BLaER1 treated with 17β-estradiol and CSF1 and Interleukin-3, amounts not matched to agents 10 nM and 100 nM (cell line): ENCODE results near the gene NT5C3A.
A peak's percentile ranks its signal among the peaks of the same experiment; 100 is the strongest.

Experiments used
- H3K27ac ChIP-seq, 11 experiments: shearing (Covaris generic); formaldehyde crosslinking; 2 replicates each; pipeline ENCODE4 v1.8.1; 2022
- H3K27me3 ChIP-seq, 11 experiments: shearing (Covaris generic); formaldehyde crosslinking; 2 replicates each; pipeline ENCODE4 v1.8.1; 2022
- H3K36me3 ChIP-seq, 11 experiments: shearing (Covaris generic); formaldehyde crosslinking; 2 replicates each; pipeline ENCODE4 v1.8.1; 2022
- H3K4me1 ChIP-seq, 10 experiments: shearing (Covaris generic); formaldehyde crosslinking; 2 replicates each; pipeline ENCODE4 v1.8.1; 2022
- H3K4me2 ChIP-seq, 11 experiments: shearing (Covaris generic); formaldehyde crosslinking; 2 replicates each; pipeline ENCODE4 v1.8.1; 2022
- H3K4me3 ChIP-seq, 10 experiments: shearing (Covaris generic); formaldehyde crosslinking; 2 replicates each; pipeline ENCODE4 v1.8.1; 2022
- H3K9ac ChIP-seq, 11 experiments: shearing (Covaris generic); formaldehyde crosslinking; 2 replicates each; pipeline ENCODE4 v1.8.1; 2022
- H3K9me3 ChIP-seq, 11 experiments: shearing (Covaris generic); formaldehyde crosslinking; replicated peaks in 1 of 11; 2 replicates each; pipeline ENCODE4 v1.8.1; 2022
- H4K20me1 ChIP-seq, 11 experiments: shearing (Covaris generic); formaldehyde crosslinking; 2 replicates each; pipeline ENCODE4 v1.8.1; 2022
- Cebpa-rat ChIP-seq, 11 experiments: shearing (Covaris generic); IDR thresholded peaks; 2 replicates each; pipeline ENCODE4 v1.8.1; 2022

The NT5C3A gene

DNA sequence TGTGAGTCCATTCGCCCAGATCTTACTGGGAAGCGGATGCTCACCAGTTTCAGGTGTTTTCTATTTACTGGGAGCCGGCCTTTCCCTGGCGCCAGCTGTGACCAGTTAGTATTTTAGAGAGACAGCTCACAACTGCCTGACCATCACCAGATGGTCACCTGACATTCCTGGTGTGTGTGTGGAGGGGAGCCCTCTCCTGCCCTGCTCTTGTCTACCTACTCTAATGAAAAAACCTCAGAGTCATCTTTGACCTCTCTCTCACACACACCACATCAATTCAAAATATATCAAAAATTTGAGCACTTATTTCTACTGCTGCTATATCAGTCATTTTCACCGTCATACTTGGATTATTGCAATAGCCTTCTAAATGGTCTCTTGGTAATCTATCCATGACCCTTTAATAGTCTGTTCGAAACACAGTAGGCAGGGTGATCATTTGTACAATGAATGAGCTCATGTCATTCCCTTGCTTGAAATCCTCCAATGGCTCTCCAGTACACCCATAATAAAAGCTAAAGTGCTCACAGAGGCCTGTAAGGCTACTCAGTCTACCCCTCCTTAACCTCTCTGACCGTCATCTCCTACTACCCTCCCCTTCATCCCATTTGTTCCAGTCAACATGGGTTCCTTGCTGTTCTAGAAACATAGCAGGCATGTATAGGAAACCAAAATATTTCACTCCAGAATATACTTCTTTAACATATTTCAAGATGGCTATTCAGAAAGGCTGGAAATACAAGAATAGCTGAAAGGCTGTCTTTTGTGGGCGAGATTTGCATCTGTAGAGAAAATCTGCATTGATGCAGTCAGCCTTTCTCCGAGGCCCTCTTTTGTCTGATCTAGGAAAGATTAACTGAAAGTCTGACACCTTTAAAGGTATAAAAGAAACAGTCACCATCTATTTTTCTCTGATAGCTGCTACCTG, 17.5 kb upstream of the NT5C3A start:
- 0 out of 22 replicates have a peak, but pooled peaks cover 0 to under 1% (median 0%) of the 10 kb centered on the region in 11 experiments for H3K9me3 ChIP-seq
- H3K27me3 ChIP-seq = no peaks in the 10 kb centered on the region
- H4K20me1 ChIP-seq = no peaks in the 10 kb centered on the region
- peaks cover 0 to 12% (median 9%) of the 10 kb centered on the region in 10 experiments; a peak in 9 of 20 replicates for H3K4me1 ChIP-seq
- no peak overlapping the region for H3K4me2 ChIP-seq
- H3K27ac ChIP-seq = no peak overlapping the region
- H3K4me3 ChIP-seq = no peak overlapping the region
- no peaks in the 10 kb centered on the region for H3K36me3 ChIP-seq
- H3K9ac ChIP-seq = no peak overlapping the region
- no peak for TF ChIP-seq Cebpa-rat (IDR thresholded peaks at IDR 0.05)

- Histone ChIP-seq H3K36me3 (no peaks in the 10 kb centered on the region), H3K4me2 (no peak overlapping the region), H3K4me3 (no peak overlapping the region), H3K9ac (no peak overlapping the region), H3K27me3 (no peaks in the 10 kb centered on the region), H3K4me1 (peaks cover 0 to 12% (median 9%) of the 10 kb centered on the region in 10 experiments; a peak in 9 of 20 replicates), H3K27ac (no peak overlapping the region), H3K9me3 (no peaks in the 10 kb centered on the region), H4K20me1 (no peaks in the 10 kb centered on the region)
- no peak for TF ChIP-seq Cebpa-rat (IDR thresholded peaks at IDR 0.05)
These were observed 16.5 kb upstream of the NT5C3A start for GRCh38 chr7:33079096-33079495.

- H3K4me3 ChIP-seq = no peak overlapping the region
- peak overlapping the region in 6 of 11 experiments; percentile 6 to 38 (median 24); a peak in 8 of 22 replicates for H3K4me2 ChIP-seq
- TF ChIP-seq Cebpa-rat (IDR thresholded peaks at IDR 0.05) = no peak
- no peaks in the 10 kb centered on the region for H3K27me3 ChIP-seq
- no peaks in the 10 kb centered on the region for H4K20me1 ChIP-seq
- H3K9ac ChIP-seq = no peak overlapping the region
- no peak overlapping the region for H3K27ac ChIP-seq
- H3K9me3 ChIP-seq = peaks cover 6 to 16% (median 9%) of the 10 kb centered on the region in 11 experiments; a peak in 19 of 22 replicates
- peaks cover 0 to 12% (median 9%) of the 10 kb centered on the region in 10 experiments; a peak in 9 of 20 replicates for H3K4me1 ChIP-seq
- no peaks in the 10 kb centered on the region for H3K36me3 ChIP-seq
These were observed 14.2 kb upstream of the NT5C3A start for GRCh38 chr7:33076737-33077136.

DNA sequence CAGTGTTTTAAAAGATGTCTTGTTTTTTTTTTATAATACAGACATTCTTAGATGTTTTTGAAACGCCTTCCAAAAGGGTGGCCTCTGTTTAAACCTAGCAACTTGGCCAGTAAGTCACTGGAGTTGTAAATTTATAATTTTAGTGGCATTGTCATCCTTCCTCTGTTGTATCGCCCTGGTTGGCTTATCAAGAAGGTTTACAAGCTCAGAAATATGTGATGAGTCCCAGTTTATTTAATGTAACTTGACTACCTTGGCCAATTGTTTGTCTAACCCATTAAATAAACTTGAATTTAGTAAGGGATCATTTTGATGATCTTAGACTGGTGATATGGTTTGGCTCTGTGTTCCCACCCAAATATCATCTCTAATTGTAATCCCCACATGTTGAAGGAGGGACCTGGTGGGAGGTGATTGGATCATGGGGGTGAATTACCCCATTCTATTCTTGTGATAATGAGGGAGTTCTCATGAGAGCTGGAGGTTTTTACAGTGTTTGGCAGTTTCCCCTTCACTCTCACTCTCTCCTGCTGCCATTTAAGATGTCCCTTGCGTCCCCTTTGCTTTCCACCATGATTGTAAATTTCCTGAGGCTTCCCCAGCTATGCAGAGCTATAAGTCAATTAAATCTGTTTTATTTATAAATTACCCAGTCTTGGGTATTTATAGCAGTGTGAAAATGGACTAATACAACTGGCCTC, 13.4 kb upstream of the NT5C3A start:
- H3K27ac ChIP-seq = no peak overlapping the region
- H3K36me3 ChIP-seq = no peaks in the 10 kb centered on the region
- H3K4me3 ChIP-seq = no peak overlapping the region
- peaks cover 0 to 12% (median 9%) of the 10 kb centered on the region in 10 experiments; a peak in 9 of 20 replicates for H3K4me1 ChIP-seq
- no peak overlapping the region for H3K4me2 ChIP-seq
- no peak overlapping the region for H3K9ac ChIP-seq
- H3K9me3 ChIP-seq = peaks cover 14 to 24% (median 17%) of the 10 kb centered on the region in 11 experiments
- no peaks in the 10 kb centered on the region for H4K20me1 ChIP-seq
- H3K27me3 ChIP-seq = no peaks in the 10 kb centered on the region
- no peak for TF ChIP-seq Cebpa-rat (IDR thresholded peaks at IDR 0.05)

DNA sequence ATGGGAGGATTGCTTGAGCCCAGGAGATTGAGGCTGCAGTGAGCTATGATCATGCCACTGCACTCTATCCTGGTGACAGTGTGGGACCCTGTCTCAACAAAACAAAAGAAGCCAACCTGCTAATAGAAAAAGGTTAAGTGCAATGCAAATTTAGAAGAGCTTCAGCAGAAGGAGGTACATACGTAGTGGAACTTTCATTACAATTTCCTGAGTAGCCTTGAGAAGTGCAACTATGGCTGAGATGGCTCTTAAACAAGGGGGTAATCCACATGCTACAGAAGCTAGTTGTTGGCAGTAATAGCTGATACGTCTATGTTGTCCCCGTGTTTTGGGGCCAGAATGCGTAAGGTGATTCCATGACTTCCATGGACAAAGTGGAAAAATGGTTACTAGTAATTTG, 10.7 kb upstream of the NT5C3A start:
- H3K9ac ChIP-seq = no peak overlapping the region
- peaks cover 0 to 12% (median 9%) of the 10 kb centered on the region in 10 experiments; a peak in 9 of 20 replicates for H3K4me1 ChIP-seq
- no peak overlapping the region for H3K4me2 ChIP-seq
- TF ChIP-seq Cebpa-rat (IDR thresholded peaks at IDR 0.05) = no peak
- peaks cover 0 to 9% (median 0%) of the 10 kb centered on the region in 11 experiments; a peak in 2 of 22 replicates for H3K36me3 ChIP-seq
- H3K27ac ChIP-seq = no peak overlapping the region
- no peaks in the 10 kb centered on the region for H4K20me1 ChIP-seq
- H3K27me3 ChIP-seq = no peaks in the 10 kb centered on the region
- peaks cover 37 to 50% (median 42%) of the 10 kb centered on the region in 11 experiments for H3K9me3 ChIP-seq
- no peak overlapping the region for H3K4me3 ChIP-seq

DNA sequence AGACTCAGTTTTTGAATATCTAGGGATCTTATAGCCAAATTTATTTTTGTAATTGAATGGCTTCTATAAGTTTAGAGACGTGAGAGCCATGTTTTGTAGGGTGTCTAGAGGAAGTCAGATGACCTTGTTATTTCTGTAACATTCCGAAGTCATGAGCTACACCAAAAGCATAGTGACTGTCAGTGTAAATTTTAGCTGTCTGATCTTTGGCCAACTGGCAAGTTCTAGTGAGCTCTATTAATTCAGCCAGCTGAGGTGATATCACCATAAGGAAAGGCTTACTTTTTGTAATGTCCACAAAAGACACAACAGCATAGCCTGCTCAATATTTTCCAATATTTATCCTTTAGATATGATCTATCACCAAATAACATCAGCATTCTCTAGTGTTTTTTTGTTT, 9.9 kb upstream of the NT5C3A start:
- Histone ChIP-seq H3K4me3 (no peak overlapping the region), H4K20me1 (no peaks in the 10 kb centered on the region), H3K36me3 (peaks cover 0 to 9% (median 0%) of the 10 kb centered on the region in 11 experiments; a peak in 2 of 22 replicates), H3K9ac (no peak overlapping the region), H3K4me1 (peaks cover 0 to 9% (median 8%) of the 10 kb centered on the region in 10 experiments; a peak in 9 of 20 replicates), H3K27ac (no peak overlapping the region), H3K9me3 (peaks cover 37 to 50% (median 45%) of the 10 kb centered on the region in 11 experiments), H3K27me3 (no peaks in the 10 kb centered on the region), H3K4me2 (no peak overlapping the region)
- no peak for TF ChIP-seq Cebpa-rat (IDR thresholded peaks at IDR 0.05)

DNA sequence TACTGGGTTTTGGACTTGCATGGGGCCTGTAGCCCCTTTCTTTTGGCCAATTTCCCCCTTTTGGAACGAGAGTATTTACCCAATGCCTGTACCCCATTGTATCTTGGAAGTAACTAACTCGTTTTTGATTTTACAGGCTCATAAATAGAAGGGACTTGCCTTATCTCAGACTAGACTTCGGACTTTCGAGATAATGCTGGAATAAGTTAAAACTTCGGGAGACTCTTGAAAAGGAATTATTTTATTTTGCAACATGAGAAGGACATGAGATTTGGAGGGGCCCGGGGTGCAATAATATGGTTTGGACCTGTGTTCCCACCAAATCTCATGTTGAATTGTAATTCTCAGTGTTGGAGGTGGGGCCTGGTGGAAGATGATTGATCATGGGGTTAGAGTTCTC, 8.3 kb upstream of the NT5C3A start:
- H3K4me1 ChIP-seq = no peaks in the 10 kb centered on the region
- H3K4me3 ChIP-seq = peak overlapping the region in 2 of 10 experiments; percentile 1 to 14; a peak in 1 of 20 replicates
- H3K9me3 ChIP-seq = peaks cover 43 to 63% (median 53%) of the 10 kb centered on the region in 11 experiments
- no peaks in the 10 kb centered on the region for H3K27me3 ChIP-seq
- H3K4me2 ChIP-seq = no peak overlapping the region
- H3K9ac ChIP-seq = no peak overlapping the region
- no peaks in the 10 kb centered on the region for H4K20me1 ChIP-seq
- no peak for TF ChIP-seq Cebpa-rat (IDR thresholded peaks at IDR 0.05)
- no peak overlapping the region for H3K27ac ChIP-seq
- peaks cover 0 to 9% (median 0%) of the 10 kb centered on the region in 11 experiments; a peak in 2 of 22 replicates for H3K36me3 ChIP-seq

- Histone ChIP-seq H3K27me3 (no peaks in the 10 kb centered on the region), H3K9me3 (peaks cover 46 to 66% (median 58%) of the 10 kb centered on the region in 11 experiments), H4K20me1 (no peaks in the 10 kb centered on the region), H3K4me2 (no peak overlapping the region), H3K9ac (no peak overlapping the region), H3K27ac (no peak overlapping the region), H3K4me3 (peak overlapping the region in 3 of 10 experiments; percentile 1 to 31 (median 14); a peak in 2 of 20 replicates), H3K36me3 (peaks cover 0 to 9% (median 0%) of the 10 kb centered on the region in 11 experiments; a peak in 2 of 22 replicates), H3K4me1 (no peaks in the 10 kb centered on the region)
- TF ChIP-seq Cebpa-rat (IDR thresholded peaks at IDR 0.05) = no peak
These were observed 7.7 kb upstream of the NT5C3A start for GRCh38 chr7:33070277-33070676.

GRCh38 chr7:33067921-33068320, 5.3 kb upstream of the NT5C3A start:
- Histone ChIP-seq H3K9ac (no peak overlapping the region), H3K4me2 (no peak overlapping the region), H3K36me3 (peaks cover 0 to 9% (median 0%) of the 10 kb centered on the region in 11 experiments; a peak in 2 of 22 replicates), H3K4me1 (peaks cover 5 to 8% (median 7%) of the 10 kb centered on the region in 10 experiments; a peak in 14 of 20 replicates), H4K20me1 (no peaks in the 10 kb centered on the region), H3K4me3 (no peak overlapping the region), H3K27ac (no peak overlapping the region), H3K9me3 (peaks cover 49 to 69% (median 60%) of the 10 kb centered on the region in 11 experiments), H3K27me3 (no peaks in the 10 kb centered on the region)
- no peak for TF ChIP-seq Cebpa-rat (IDR thresholded peaks at IDR 0.05)
